IMR-90 (cell line): Measurements from ENCODE around the gene PDRG1. TPM values are rescaled to one million over a fixed set of nuclear protein-coding genes. Genes with fewer than 3 reads are reported as not detected.

ENCODE experiments used
- ATAC-seq: fragments of 200-7000 bp; cut with Tn5 transposase; 2 replicates; pipeline ENCODE4 v1.9.1; 2020; ENCODE audit warnings: low read depth, mild to moderate bottlenecking, moderate library complexity
- BruUV-seq: library from RNA; stranded (reverse); fragments of 400-500 nt; replicated peaks from 2 replicates; lab custom pipeline; 2021; lab: Mats Ljungman, UMichigan
- CTCF ChIA-PET: fragments of 300-600 bp; formaldehyde crosslinking; extraction: SDS; loops from one replicate; lab custom pipeline; 2021; ENCODE audit warnings: antibody characterized with exemption; lab: Yijun Ruan, JAX
- POLR2A ChIA-PET: fragments of 300-600 bp; sonication (Branson Sonifier 250); formaldehyde crosslinking; loops from one replicate; lab custom pipeline; 2022; ENCODE audit warnings: antibody characterized with exemption; ENCODE audit not compliant: unreplicated experiment; lab: Charles Lee
- DNase-seq: peaks from one replicate; pipeline ENCODE4 v3.0.0; 2013
- H2AFZ ChIP-seq: replicated peaks from 2 replicates; pipeline ENCODE3; 2013; ENCODE audit warnings: low read length, mild to moderate bottlenecking; ENCODE audit not compliant: poor library complexity
- H2AK5ac ChIP-seq: 2 replicates; pipeline ENCODE4 v1.6.1; 2013; ENCODE audit warnings: low read depth, low read length, inconsistent platforms
- H2AK9ac ChIP-seq: replicated peaks from 2 replicates; pipeline ENCODE3; 2013; ENCODE audit warnings: mild to moderate bottlenecking, low read depth, low read length, moderate library complexity; ENCODE audit not compliant: poor library complexity
- H2BK120ac ChIP-seq: 2 replicates; pipeline ENCODE4 v1.6.1; 2013; ENCODE audit warnings: low read depth, low read length, inconsistent platforms
- H2BK15ac ChIP-seq: 3 replicates; pipeline ENCODE4 v1.6.1; 2013; ENCODE audit warnings: low read depth, low read length, inconsistent platforms
- H2BK20ac ChIP-seq: 2 replicates; pipeline ENCODE4 v1.6.1; 2013; ENCODE audit warnings: low read depth, mild to moderate bottlenecking, inconsistent platforms, low read length, moderate library complexity
- H2BK5ac ChIP-seq: 2 replicates; pipeline ENCODE4 v1.6.1; 2013; ENCODE audit warnings: mild to moderate bottlenecking, low read depth, low read length, inconsistent platforms; ENCODE audit not compliant: poor library complexity, severe bottlenecking
- H3K14ac ChIP-seq: replicated peaks from 2 replicates; pipeline ENCODE4 v1.6.1; 2013; ENCODE audit warnings: low read depth, low read length, inconsistent platforms
- H3K18ac ChIP-seq: 2 replicates; pipeline ENCODE4 v1.6.1; 2013; ENCODE audit warnings: low read depth, low read length, control low read depth
- H3K23ac ChIP-seq: 2 replicates; pipeline ENCODE4 v1.6.1; 2013; ENCODE audit warnings: low read depth, low read length, inconsistent platforms
- H3K27ac ChIP-seq: 2 replicates; pipeline ENCODE4 v1.5.1; 2013; ENCODE audit warnings: mild to moderate bottlenecking, control low read depth, low read length; ENCODE audit not compliant: insufficient read depth
- H3K27me3 ChIP-seq: 2 replicates; pipeline ENCODE4 v1.6.1; 2013; ENCODE audit warnings: low read length; ENCODE audit not compliant: control insufficient read depth, insufficient read depth
- H3K36me3 ChIP-seq: 2 replicates; pipeline ENCODE4 v1.6.1; 2013; ENCODE audit warnings: low read length, mixed read lengths; ENCODE audit not compliant: control insufficient read depth, insufficient read depth
- H3K4ac ChIP-seq: 2 replicates; pipeline ENCODE4 v1.6.1; 2013; ENCODE audit warnings: low read depth, low read length, inconsistent platforms
- H3K4me1 ChIP-seq: 2 replicates; pipeline ENCODE4 v1.6.1; 2013; ENCODE audit warnings: low read length, mixed read lengths; ENCODE audit not compliant: control insufficient read depth, insufficient read depth
- H3K4me2 ChIP-seq: 2 replicates; pipeline ENCODE4 v1.6.1; 2013; ENCODE audit warnings: low read depth, mild to moderate bottlenecking, control low read depth, low read length, moderate library complexity
- H3K4me3 ChIP-seq: 2 replicates; pipeline ENCODE4 v1.5.1; 2013; ENCODE audit warnings: low read depth, mild to moderate bottlenecking, control low read depth, low read length, moderate library complexity; ENCODE audit not compliant: insufficient read depth
- H3K56ac ChIP-seq: 2 replicates; pipeline ENCODE4 v1.6.1; 2013; ENCODE audit warnings: low read length, inconsistent platforms; ENCODE audit not compliant: insufficient read depth; ENCODE audit errors: extremely low read depth
- H3K79me1 ChIP-seq, 2 experiments: 2 replicates each; pipeline ENCODE4 v1.6.1; 2013; ENCODE audit warnings: low read length in 2 of 2, inconsistent platforms in 1 of 2, low read depth in 1 of 2
- H3K9ac ChIP-seq: 2 replicates; pipeline ENCODE4 v1.6.1; 2013; ENCODE audit warnings: low read depth, low read length, control low read depth
- H3K9me1 ChIP-seq: 2 replicates; pipeline ENCODE4 v1.6.1; 2013; ENCODE audit warnings: low read length, inconsistent platforms; ENCODE audit not compliant: insufficient read depth
- H3K9me3 ChIP-seq: 2 replicates; pipeline ENCODE4 v1.6.1; 2013; ENCODE audit warnings: low read length; ENCODE audit not compliant: control insufficient read depth, insufficient read depth
- H4K20me1 ChIP-seq: 2 replicates; pipeline ENCODE4 v1.6.1; 2013; ENCODE audit warnings: low read length, inconsistent platforms; ENCODE audit not compliant: insufficient read depth
- H4K5ac ChIP-seq: 2 replicates; pipeline ENCODE4 v1.6.1; 2013; ENCODE audit warnings: mild to moderate bottlenecking, low read depth, low read length, control low read depth
- H4K8ac ChIP-seq, 2 experiments: 2 replicates each; pipeline ENCODE4 v1.6.1; 2013; ENCODE audit warnings: low read depth in 2 of 2, low read length in 2 of 2, control low read depth in 1 of 2, inconsistent platforms in 1 of 2
- H4K91ac ChIP-seq: 2 replicates; pipeline ENCODE4 v1.6.1; 2013; ENCODE audit warnings: low read depth, low read length, inconsistent platforms; ENCODE audit not compliant: insufficient read depth
- BHLHE40 ChIP-seq: fragments of 150-350 bp; IDR thresholded peaks from 2 replicates; pipeline ENCODE4 v1.6.1; 2016; ENCODE audit warnings: mild to moderate bottlenecking, low read depth, low read length
- CEBPB ChIP-seq: IDR thresholded peaks from 2 replicates; pipeline ENCODE4 v1.6.1; 2012; ENCODE audit warnings: low read depth, low read length, improper control_type of control experiment
- CHD1 ChIP-seq: IDR thresholded peaks from 2 replicates; pipeline ENCODE4 v1.6.1; 2012; ENCODE audit warnings: low read depth, low read length, improper control_type of control experiment
- FOS ChIP-seq: fragments of 150-350 bp; IDR thresholded peaks from 2 replicates; pipeline ENCODE4 v1.6.1; 2016; ENCODE audit warnings: low read depth, low read length
- NFE2L2 ChIP-seq: fragments of 150-350 bp; IDR thresholded peaks from 2 replicates; pipeline ENCODE4 v1.6.1; 2016; ENCODE audit warnings: low read depth, mild to moderate bottlenecking, low read length
- RAD21 ChIP-seq: IDR thresholded peaks from 2 replicates; pipeline ENCODE4 v1.6.1; 2012; ENCODE audit warnings: low read length, improper control_type of control experiment
- WGBS, 2 experiments: methylation state at CpG; one replicate each; pipeline versions ENCODE4 v1.1.5 to v1.1.7; 2013; ENCODE audit warnings: missing lambda C conversion rate in 2 of 2; ENCODE audit not compliant: insufficient read length in 1 of 2; ENCODE audit errors: extremely low coverage in 2 of 2; 5-methylcytosine and 5-hydroxymethylcytosine counted together
- dilution Hi-C: fragments of 300-500 bp; cut with HindIII; formaldehyde crosslinking; loops from one replicate; pipeline ENCODE4 v1.14.3; 2018; ENCODE audit warnings: low sequenced_read_pairs; ENCODE audit not compliant: unreplicated experiment
- in situ Hi-C: fragments of 300-500 bp; cut with MboI; formaldehyde crosslinking; loops from 3 replicates; pipeline ENCODE4 v1.14.3; 2019; ENCODE audit warnings: low sequenced_read_pairs, inconsistent platforms, mixed read lengths
- intact Hi-C: fragments of 100-400 bp; cut with micrococcal nuclease; formaldehyde crosslinking; loops from 2 replicates; pipeline ENCODE4 v1.10.0; 2022
- polyA plus RNA-seq, 3 experiments: library from polyadenylated mRNA; depleted of rRNA; stranded (reverse); fragments of >200 nt; gene quantifications; 2 replicates each; pipeline ENCODE4 v1.2.3, GENCODE V29; 2012; ENCODE audit warnings: low replicate concordance in 1 of 3
- total RNA-seq: library from RNA; depleted of rRNA; stranded (reverse); fragments of >200 nt; gene quantifications from 2 replicates; pipeline ENCODE4 v1.2.3, GENCODE V29; 2012
- TF ChIP-seq, protein P1 (sequence below): fragments of 150-350 bp; IDR thresholded peaks from 2 replicates; pipeline ENCODE4 v1.6.1; 2016; ENCODE audit warnings: low read depth, mild to moderate bottlenecking, low read length, moderate library complexity, borderline replicate concordance
- TF ChIP-seq, protein P2 (sequence below): conservative IDR thresholded peaks from 2 replicates; pipeline ENCODE4 v1.5.1; 2012; ENCODE audit warnings: mild to moderate bottlenecking, low read depth, low read length, improper control_type of control experiment

PDRG1 gene
- total and polyA plus RNA-seq, 2 of the 4 experiments (the other 2 are of a cell fraction) = 5.0 to 15.7 TPM

DNA sequence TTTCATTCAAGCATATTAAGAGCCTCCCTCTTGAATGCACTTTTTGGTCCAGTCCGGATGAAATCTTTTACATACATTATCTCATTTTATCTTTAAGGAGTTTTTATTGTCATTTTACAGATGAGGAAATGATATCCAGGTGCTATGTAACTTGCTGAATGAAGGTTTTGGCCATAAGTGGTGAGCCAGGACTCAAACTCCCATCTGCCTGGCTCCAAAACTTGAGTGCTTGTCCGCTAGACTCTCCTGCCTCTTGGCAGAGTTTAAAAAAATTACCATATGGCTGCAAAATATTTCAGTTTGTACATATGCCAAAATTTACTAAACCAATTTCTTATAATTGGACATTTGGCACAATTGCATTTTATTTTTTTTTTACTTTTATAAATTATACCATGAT, 12.2 kb downstream of the PDRG1 start:
- ATAC-seq = no peak
- TF ChIP-seq CEBPB = no peak
- TF ChIP-seq CHD1 = no peak
- TF ChIP-seq FOS = no peak
- TF ChIP-seq, protein P1, sequence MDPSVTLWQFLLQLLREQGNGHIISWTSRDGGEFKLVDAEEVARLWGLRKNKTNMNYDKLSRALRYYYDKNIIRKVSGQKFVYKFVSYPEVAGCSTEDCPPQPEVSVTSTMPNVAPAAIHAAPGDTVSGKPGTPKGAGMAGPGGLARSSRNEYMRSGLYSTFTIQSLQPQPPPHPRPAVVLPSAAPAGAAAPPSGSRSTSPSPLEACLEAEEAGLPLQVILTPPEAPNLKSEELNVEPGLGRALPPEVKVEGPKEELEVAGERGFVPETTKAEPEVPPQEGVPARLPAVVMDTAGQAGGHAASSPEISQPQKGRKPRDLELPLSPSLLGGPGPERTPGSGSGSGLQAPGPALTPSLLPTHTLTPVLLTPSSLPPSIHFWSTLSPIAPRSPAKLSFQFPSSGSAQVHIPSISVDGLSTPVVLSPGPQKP = no peak
- no peak for TF ChIP-seq NFE2L2
- no peak for TF ChIP-seq RAD21
- no peak for TF ChIP-seq BHLHE40
- TF ChIP-seq, protein P2, sequence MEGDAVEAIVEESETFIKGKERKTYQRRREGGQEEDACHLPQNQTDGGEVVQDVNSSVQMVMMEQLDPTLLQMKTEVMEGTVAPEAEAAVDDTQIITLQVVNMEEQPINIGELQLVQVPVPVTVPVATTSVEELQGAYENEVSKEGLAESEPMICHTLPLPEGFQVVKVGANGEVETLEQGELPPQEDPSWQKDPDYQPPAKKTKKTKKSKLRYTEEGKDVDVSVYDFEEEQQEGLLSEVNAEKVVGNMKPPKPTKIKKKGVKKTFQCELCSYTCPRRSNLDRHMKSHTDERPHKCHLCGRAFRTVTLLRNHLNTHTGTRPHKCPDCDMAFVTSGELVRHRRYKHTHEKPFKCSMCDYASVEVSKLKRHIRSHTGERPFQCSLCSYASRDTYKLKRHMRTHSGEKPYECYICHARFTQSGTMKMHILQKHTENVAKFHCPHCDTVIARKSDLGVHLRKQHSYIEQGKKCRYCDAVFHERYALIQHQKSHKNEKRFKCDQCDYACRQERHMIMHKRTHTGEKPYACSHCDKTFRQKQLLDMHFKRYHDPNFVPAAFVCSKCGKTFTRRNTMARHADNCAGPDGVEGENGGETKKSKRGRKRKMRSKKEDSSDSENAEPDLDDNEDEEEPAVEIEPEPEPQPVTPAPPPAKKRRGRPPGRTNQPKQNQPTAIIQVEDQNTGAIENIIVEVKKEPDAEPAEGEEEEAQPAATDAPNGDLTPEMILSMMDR = no peak
- Histone ChIP-seq H2AFZ (no peak overlapping the region), H3K14ac (no peak overlapping the region), H4K8ac (no peak overlapping the region), H3K18ac (no peak overlapping the region), H2BK5ac (no peak overlapping the region), H4K91ac (no peak overlapping the region), H4K20me1 (no peaks in the 10 kb centered on the region), H2BK120ac (no peak overlapping the region), H2BK15ac (no peak overlapping the region), H2AK9ac (no peak overlapping the region), H2BK20ac (no peak overlapping the region), H3K79me1 (no peaks in the 10 kb centered on the region), H3K56ac (no peak overlapping the region), H3K36me3 (peaks cover 5% of the 10 kb centered on the region), H2AK5ac (no peak overlapping the region), H3K4me3 (no peak overlapping the region), H4K5ac (no peak overlapping the region), H3K4me1 (no peaks in the 10 kb centered on the region), H3K23ac (no peak overlapping the region), H3K27me3 (peaks cover 13% of the 10 kb centered on the region; the same call in 1 of the 2 replicates), H3K9ac (no peak overlapping the region), H3K4me2 (no peak overlapping the region), H3K9me3 (no peaks in the 10 kb centered on the region), H3K27ac (no peak overlapping the region), H3K9me1 (no peaks in the 10 kb centered on the region), H3K4ac (no peak overlapping the region)
- BruUV-seq = no TSS peak
- CTCF ChIA-PET = interaction anchor here (0.8 kb wide), 1 partner anchor 12 kb away, joined by 3 read pairs; the partner anchor contains the start of gene PDRG1
- dilution Hi-C loops (no loop called here), intact Hi-C loops (no loop called here), in situ Hi-C loops (no loop called here)
- DNase-seq = no peak
- POLR2A ChIA-PET = no interaction called here
- WGBS, 2 experiments = no CpG with 5 or more reads among the region's 2 CpGs
